Measurements from ENCODE around the gene MYOM3.

DNA sequence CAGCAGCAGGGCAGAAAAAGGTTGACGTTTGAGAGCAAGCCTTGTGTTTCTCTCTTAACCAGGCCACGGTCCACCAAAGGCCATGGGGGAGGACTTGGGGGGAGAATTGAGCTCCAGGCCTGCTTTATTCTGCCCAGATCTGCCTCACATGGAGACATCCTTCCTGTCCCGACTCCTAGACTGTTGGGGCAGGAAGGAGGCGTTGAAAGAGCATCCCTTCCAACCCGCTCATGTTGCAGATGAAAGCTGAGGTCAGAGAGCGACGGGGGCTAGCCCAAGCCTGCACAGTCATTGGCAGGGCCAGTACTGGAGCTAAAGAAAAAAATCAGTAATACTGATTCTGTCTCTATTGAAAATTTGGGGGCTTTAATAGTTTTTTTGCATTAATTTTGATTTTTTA is 46.6 kb downstream of the MYOM3 start:
- TF ChIP-seq, protein P1, sequence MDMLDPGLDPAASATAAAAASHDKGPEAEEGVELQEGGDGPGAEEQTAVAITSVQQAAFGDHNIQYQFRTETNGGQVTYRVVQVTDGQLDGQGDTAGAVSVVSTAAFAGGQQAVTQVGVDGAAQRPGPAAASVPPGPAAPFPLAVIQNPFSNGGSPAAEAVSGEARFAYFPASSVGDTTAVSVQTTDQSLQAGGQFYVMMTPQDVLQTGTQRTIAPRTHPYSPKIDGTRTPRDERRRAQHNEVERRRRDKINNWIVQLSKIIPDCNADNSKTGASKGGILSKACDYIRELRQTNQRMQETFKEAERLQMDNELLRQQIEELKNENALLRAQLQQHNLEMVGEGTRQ (IDR thresholded peaks at IDR 0.05; ENCODE audit: low read depth, low read length), result no peak
- no peak for TF ChIP-seq NFE2L2 (IDR thresholded peaks at IDR 0.05; ENCODE audit: low read depth, low read length)
- TF ChIP-seq, protein P2, sequence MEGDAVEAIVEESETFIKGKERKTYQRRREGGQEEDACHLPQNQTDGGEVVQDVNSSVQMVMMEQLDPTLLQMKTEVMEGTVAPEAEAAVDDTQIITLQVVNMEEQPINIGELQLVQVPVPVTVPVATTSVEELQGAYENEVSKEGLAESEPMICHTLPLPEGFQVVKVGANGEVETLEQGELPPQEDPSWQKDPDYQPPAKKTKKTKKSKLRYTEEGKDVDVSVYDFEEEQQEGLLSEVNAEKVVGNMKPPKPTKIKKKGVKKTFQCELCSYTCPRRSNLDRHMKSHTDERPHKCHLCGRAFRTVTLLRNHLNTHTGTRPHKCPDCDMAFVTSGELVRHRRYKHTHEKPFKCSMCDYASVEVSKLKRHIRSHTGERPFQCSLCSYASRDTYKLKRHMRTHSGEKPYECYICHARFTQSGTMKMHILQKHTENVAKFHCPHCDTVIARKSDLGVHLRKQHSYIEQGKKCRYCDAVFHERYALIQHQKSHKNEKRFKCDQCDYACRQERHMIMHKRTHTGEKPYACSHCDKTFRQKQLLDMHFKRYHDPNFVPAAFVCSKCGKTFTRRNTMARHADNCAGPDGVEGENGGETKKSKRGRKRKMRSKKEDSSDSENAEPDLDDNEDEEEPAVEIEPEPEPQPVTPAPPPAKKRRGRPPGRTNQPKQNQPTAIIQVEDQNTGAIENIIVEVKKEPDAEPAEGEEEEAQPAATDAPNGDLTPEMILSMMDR (conservative IDR thresholded peaks at IDR 0.05; ENCODE audit: low read depth, low read length), result no peak
- no peak for TF ChIP-seq RCOR1 (IDR thresholded peaks at IDR 0.05; ENCODE audit: insufficient replicate concordance, low read length)
- no peak for TF ChIP-seq SMC3 (IDR thresholded peaks at IDR 0.05; ENCODE audit: low read depth, low read length)
- no peak for TF ChIP-seq POLR2A (IDR thresholded peaks at IDR 0.05; ENCODE audit: low read depth, low read length)
- no peak for TF ChIP-seq RAD21 (IDR thresholded peaks at IDR 0.05; ENCODE audit: low read length)
- no peak for TF ChIP-seq RFX5 (IDR thresholded peaks at IDR 0.05; ENCODE audit: low read depth, low read length)
- TF ChIP-seq CEBPB (IDR thresholded peaks at IDR 0.05; ENCODE audit: low read depth, low read length), result no peak
- TF ChIP-seq, protein P3, sequence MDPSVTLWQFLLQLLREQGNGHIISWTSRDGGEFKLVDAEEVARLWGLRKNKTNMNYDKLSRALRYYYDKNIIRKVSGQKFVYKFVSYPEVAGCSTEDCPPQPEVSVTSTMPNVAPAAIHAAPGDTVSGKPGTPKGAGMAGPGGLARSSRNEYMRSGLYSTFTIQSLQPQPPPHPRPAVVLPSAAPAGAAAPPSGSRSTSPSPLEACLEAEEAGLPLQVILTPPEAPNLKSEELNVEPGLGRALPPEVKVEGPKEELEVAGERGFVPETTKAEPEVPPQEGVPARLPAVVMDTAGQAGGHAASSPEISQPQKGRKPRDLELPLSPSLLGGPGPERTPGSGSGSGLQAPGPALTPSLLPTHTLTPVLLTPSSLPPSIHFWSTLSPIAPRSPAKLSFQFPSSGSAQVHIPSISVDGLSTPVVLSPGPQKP (IDR thresholded peaks at IDR 0.05; ENCODE audit: borderline replicate concordance, low read depth, low read length), result no peak
- no peak for TF ChIP-seq MXI1 (IDR thresholded peaks at IDR 0.05; ENCODE audit: borderline replicate concordance, low read depth, low read length)
